Measurements from ENCODE around the gene CAPZB. TPM values are rescaled to one million over a fixed set of nuclear protein-coding genes. Genes with fewer than 3 reads are reported as not detected.

CAPZB gene
- total RNA-seq, 2 donors from 2014 or later: 119 to 174 TPM

DNA sequence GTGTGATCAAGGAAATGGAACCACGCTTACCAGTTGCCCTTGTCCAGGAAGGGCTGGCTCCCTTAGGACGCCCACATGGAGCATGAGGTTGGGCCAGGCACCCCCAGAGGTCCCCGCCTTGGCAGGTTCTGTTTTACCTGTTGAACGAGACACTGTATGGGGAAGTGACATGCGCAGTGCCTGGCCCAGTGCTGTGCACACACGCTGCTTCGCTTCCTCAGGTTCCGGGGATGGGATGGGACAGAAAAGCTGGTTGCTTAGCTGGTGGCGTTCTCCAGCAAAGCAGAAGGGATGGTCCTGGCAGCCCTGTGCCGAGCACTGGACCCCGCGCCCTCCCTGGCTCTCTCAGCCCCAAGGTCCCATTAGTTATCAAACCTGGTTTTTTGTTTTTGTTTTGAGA lies 152.5 kb downstream of the CAPZB start:
- peaks cover 21% of the 10 kb centered on the region for H3K36me3 ChIP-seq
- DNase-seq (ENCODE audit: low spot score): no peak
- H3K4me1 ChIP-seq (ENCODE audit: control insufficient read depth in 1 of 2, low read depth in 2 of 2): no peaks in the 10 kb centered on the region
- no peak overlapping the region for H3K4me3 ChIP-seq
- H3K27me3 ChIP-seq (replicated peaks; ENCODE audit: insufficient read depth): no peaks in the 10 kb centered on the region
- no peaks in the 10 kb centered on the region for H3K9me3 ChIP-seq
- no peak overlapping the region for H3K27ac ChIP-seq
- no peak for TF ChIP-seq CTCF (IDR thresholded peaks at IDR 0.05)
- ATAC-seq (ENCODE audit: insufficient number of reproducible peaks, low FRiP score, low read depth): no peak

- Histone ChIP-seq H3K4me1 (ENCODE audit: control insufficient read depth in 1 of 2, low read depth in 2 of 2) (no peaks in the 10 kb centered on the region), H3K27me3 (replicated peaks; ENCODE audit: insufficient read depth) (no peaks in the 10 kb centered on the region), H3K36me3 (peaks cover 18% of the 10 kb centered on the region), H3K9me3 (no peaks in the 10 kb centered on the region), H3K27ac (no peak overlapping the region), H3K4me3 (no peak overlapping the region)
- ATAC-seq (ENCODE audit: insufficient number of reproducible peaks, low FRiP score, low read depth) (no peak), DNase-seq (ENCODE audit: low spot score) (no peak)
- no peak for TF ChIP-seq CTCF (IDR thresholded peaks at IDR 0.05)
Measured at GRCh38 chr1:19331262-19331878, 154.0 kb downstream of the CAPZB start.

DNA sequence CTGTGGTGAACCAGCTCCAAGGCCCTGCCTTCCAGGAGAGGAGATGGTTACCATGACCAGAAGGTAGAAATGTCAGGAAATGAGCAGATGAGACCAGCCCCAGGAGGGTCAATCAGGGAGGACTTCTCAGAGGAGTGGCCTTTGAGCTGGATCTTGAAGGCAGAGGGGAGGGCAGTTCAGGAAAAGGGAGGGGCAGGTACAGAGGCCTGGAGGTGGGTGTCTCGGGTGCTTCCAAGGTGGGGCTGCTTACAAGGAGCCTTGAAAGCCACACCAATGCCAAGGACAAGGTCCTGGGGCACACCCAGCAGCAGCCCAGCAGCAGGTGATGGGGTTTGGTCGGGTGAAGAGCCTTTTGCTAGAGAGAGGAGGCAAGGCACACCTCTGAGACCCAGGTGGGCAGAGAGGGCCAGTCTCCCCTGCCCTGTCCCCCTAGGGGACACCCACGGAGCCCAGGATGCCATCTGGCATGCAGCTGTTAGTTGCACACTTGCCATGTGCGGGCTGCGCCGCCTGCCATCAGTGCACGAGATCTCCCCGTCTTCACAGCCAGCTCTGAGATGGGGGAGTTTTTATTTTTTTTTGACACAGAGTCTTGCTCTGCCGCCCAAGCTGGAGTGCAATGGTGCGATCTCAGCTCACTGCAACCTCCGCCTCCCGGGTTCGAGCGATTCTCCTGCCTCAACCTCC lies 154.7 kb downstream of the CAPZB start:
- H3K36me3 ChIP-seq: peaks cover 25% of the 10 kb centered on the region
- no peaks in the 10 kb centered on the region for H3K9me3 ChIP-seq
- ATAC-seq (ENCODE audit: insufficient number of reproducible peaks, low FRiP score, low read depth): no peak
- no peak overlapping the region for H3K27ac ChIP-seq
- H3K4me1 ChIP-seq (ENCODE audit: control insufficient read depth in 1 of 2, low read depth in 2 of 2): no peaks in the 10 kb centered on the region
- TF ChIP-seq CTCF (IDR thresholded peaks at IDR 0.05): no peak
- H3K4me3 ChIP-seq: no peak overlapping the region
- H3K27me3 ChIP-seq (replicated peaks; ENCODE audit: insufficient read depth): no peaks in the 10 kb centered on the region
- no peak for DNase-seq (ENCODE audit: low spot score)

DNA sequence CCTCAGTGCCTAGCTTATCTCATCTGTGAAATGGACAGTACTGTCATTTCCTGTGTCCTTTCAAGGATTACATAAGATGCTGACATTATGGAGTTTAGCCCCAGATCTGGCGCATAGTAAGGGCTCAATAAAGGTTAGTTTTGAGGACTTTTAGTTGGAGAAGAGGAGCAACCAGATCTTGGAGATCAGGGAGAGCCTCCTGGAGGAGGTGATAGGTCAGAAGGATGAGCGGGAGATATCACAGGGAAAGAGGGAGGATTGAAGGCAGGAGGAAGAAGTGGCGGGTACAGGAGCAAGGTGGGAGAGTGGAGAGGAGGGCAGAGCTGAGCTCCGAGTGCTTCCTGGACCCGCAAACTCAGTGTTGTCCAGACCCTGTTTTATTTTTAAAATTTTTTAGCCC lies 155.7 kb downstream of the CAPZB start:
- no peak for TF ChIP-seq CTCF (IDR thresholded peaks at IDR 0.05)
- Histone ChIP-seq H3K4me1 (ENCODE audit: control insufficient read depth in 1 of 2, low read depth in 2 of 2) (no peaks in the 10 kb centered on the region), H3K9me3 (no peaks in the 10 kb centered on the region), H3K36me3 (peaks cover 35% of the 10 kb centered on the region), H3K4me3 (no peak overlapping the region), H3K27me3 (replicated peaks; ENCODE audit: insufficient read depth) (no peaks in the 10 kb centered on the region), H3K27ac (no peak overlapping the region)
- DNase-seq (ENCODE audit: low spot score) (no peak), ATAC-seq (ENCODE audit: insufficient number of reproducible peaks, low FRiP score, low read depth) (no peak)

GRCh38 chr1:19329188-19329587 lies 156.2 kb downstream of the CAPZB start:
- no peak for ATAC-seq (ENCODE audit: insufficient number of reproducible peaks, low FRiP score, low read depth)
- H3K9me3 ChIP-seq: no peaks in the 10 kb centered on the region
- no peak overlapping the region for H3K4me3 ChIP-seq
- no peak overlapping the region for H3K27ac ChIP-seq
- no peaks in the 10 kb centered on the region for H3K4me1 ChIP-seq (ENCODE audit: control insufficient read depth in 1 of 2, low read depth in 2 of 2)
- H3K27me3 ChIP-seq (replicated peaks; ENCODE audit: insufficient read depth): no peaks in the 10 kb centered on the region
- DNase-seq (ENCODE audit: low spot score): no peak
- no peak for TF ChIP-seq CTCF (IDR thresholded peaks at IDR 0.05)
- peaks cover 38% of the 10 kb centered on the region for H3K36me3 ChIP-seq

Measured in thoracic aorta (tissue), 2 donors.